ENCODE measurements around the gene METTL17. TPM values are rescaled to one million over a fixed set of nuclear protein-coding genes. Genes with fewer than 3 reads are reported as not detected.

METTL17 gene
- total and polyA plus RNA-seq, 2 of the 8 experiments (the other 6 are each of a cell fraction or from before 2014, with no cell fraction given): 73.8 to 138 TPM

DNA sequence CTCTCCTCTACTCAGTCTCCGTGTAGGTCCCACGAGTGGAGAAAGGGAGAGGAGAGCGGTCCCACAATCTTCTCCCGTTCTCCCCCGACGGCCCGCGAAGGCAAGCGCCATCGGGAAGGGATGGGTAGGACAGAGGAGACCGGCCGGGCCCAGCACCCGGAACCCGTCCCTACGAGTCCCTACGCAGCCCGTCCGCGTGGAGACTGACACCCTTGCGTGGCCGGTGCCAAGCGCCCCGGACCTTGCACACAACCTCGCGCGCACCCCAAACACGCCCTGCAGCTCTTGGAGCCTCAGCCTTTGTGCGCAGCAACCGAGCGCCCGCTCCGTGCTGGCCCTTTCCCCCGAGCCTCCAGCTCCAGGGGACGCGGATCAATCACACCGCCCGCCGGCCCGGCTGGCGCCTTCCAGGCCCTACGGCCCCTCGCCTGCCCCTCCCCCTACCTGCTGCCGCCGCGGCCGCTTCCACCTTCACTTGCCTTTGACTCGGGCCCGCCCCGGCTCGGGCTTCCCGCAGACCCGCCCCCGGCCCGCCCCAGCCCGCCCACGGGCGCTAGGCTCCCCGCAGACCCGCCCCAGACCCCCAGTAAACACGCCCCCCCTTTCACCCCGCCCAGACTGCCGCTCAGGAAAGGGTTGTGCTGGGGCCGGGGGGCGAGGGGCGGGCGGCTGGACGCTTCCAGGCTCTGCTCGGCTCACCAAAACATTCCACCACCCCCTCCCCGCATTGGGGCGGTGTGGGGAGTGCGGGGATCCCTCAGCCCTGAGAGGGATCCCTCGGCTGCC lies 35.0 kb downstream of the METTL17 start, which contains the start of gene NDRG2 (continued):
- TF ChIP-seq TAF1 (IDR thresholded peaks at IDR 0.05; ENCODE audit: low read depth, low read length) (no peak; the same call in 1 of the 2 replicates), FOSL1 (IDR thresholded peaks at IDR 0.05; ENCODE audit: insufficient read depth, low read depth, low read length) (peak; percentile 16; the same call in 1 of the 2 replicates), NRF1 (IDR thresholded peaks at IDR 0.05; ENCODE audit: low read depth, low read length) (no peak), KDM4A (IDR thresholded peaks at IDR 0.05; ENCODE audit: low read depth, low read length, severe bottlenecking) (peak; percentile 49), TEAD4 (IDR thresholded peaks at IDR 0.05; ENCODE audit: low read depth, low read length) (no peak; the same call in 1 of the 2 replicates), POLR2A (IDR thresholded peaks at IDR 0.05; ENCODE audit: control extremely low read depth in 1 of 2, low read depth in 2 of 2, low read length in 2 of 2) (no peak), GTF2F1 (IDR thresholded peaks at IDR 0.05; ENCODE audit: borderline replicate concordance, low read depth, low read length) (no peak), EZH2 (IDR thresholded peaks at IDR 0.05; ENCODE audit: low read depth, low read length, severe bottlenecking) (peak; percentile 35), TBP (IDR thresholded peaks at IDR 0.05; ENCODE audit: low read depth, low read length) (no peak; the same call in 1 of the 2 replicates), CREB1 (IDR thresholded peaks at IDR 0.05) (no peak), ASH2L (IDR thresholded peaks at IDR 0.05; ENCODE audit: low read length) (no peak), EP300 (IDR thresholded peaks at IDR 0.05; ENCODE audit: borderline replicate concordance in 1 of 2, low read depth in 2 of 2, low read length in 2 of 2) (no peak), RBBP5 (IDR thresholded peaks at IDR 0.05; ENCODE audit: borderline replicate concordance, low read depth, low read length) (0 out of 2 replicates have a peak, but pooled peaks have one; percentile 6), MAFK (IDR thresholded peaks at IDR 0.05; ENCODE audit: low read depth, low read length) (no peak), RNF2 (IDR thresholded peaks at IDR 0.05; ENCODE audit: borderline replicate concordance, low read depth, low read length, missing control alignments, poor library complexity, severe bottlenecking) (no peak), SUZ12 (IDR thresholded peaks at IDR 0.05; ENCODE audit: low read length) (0 out of 2 replicates have a peak, but pooled peaks have one; percentile 13)
- TF ChIP-seq, protein P1, sequence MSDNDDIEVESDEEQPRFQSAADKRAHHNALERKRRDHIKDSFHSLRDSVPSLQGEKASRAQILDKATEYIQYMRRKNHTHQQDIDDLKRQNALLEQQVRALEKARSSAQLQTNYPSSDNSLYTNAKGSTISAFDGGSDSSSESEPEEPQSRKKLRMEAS (IDR thresholded peaks at IDR 0.05): no peak; the same call in 1 of the 2 replicates
- TF ChIP-seq, protein P2, sequence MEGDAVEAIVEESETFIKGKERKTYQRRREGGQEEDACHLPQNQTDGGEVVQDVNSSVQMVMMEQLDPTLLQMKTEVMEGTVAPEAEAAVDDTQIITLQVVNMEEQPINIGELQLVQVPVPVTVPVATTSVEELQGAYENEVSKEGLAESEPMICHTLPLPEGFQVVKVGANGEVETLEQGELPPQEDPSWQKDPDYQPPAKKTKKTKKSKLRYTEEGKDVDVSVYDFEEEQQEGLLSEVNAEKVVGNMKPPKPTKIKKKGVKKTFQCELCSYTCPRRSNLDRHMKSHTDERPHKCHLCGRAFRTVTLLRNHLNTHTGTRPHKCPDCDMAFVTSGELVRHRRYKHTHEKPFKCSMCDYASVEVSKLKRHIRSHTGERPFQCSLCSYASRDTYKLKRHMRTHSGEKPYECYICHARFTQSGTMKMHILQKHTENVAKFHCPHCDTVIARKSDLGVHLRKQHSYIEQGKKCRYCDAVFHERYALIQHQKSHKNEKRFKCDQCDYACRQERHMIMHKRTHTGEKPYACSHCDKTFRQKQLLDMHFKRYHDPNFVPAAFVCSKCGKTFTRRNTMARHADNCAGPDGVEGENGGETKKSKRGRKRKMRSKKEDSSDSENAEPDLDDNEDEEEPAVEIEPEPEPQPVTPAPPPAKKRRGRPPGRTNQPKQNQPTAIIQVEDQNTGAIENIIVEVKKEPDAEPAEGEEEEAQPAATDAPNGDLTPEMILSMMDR (IDR thresholded peaks at IDR 0.05; ENCODE audit: control extremely low read depth in 1 of 3, insufficient read depth in 1 of 3, low read depth in 1 of 3, low read length in 3 of 3): no peak
